Measurements from ENCODE around the gene CNOT6.

- no peak for TF ChIP-seq GATA2 (IDR thresholded peaks at IDR 0.05; ENCODE audit: low read depth, low read length)
- no peak for TF ChIP-seq GATA3 (IDR thresholded peaks at IDR 0.05; ENCODE audit: low read depth, low read length)
Observed at GRCh38 chr5:180463216-180463900, 30.8 kb upstream of the CNOT6 start.

Data from SH-SY5Y (cell line).